LHCN-M2 (cell line): ENCODE data around the gene GPATCH3. TPM values are rescaled to one million over a fixed set of nuclear protein-coding genes. Genes with fewer than 3 reads are reported as not detected.
"Not testable (repeated sequence)": the region's sequence is repeated elsewhere in the genome, so short reads cannot be mapped to it uniquely, and the experiment has no call there.

Experiments used
- DNase-seq: peaks from one replicate; pipeline ENCODE4 v3.0.0-alpha.2; 2012; ENCODE audit warnings: low read depth
- total RNA-seq: library from RNA; depleted of rRNA; stranded (reverse); fragments of >200 nt; gene quantifications from 2 replicates; pipeline ENCODE4 v1.2.3, GENCODE V29; 2014

GPATCH3 gene
- total RNA-seq, 1 experiment from 2014 or later = 5.6 TPM

- DNase-seq = no peak
These were observed 13.1 kb upstream of the GPATCH3 start for GRCh38 chr1:26913389-26913753.

DNA sequence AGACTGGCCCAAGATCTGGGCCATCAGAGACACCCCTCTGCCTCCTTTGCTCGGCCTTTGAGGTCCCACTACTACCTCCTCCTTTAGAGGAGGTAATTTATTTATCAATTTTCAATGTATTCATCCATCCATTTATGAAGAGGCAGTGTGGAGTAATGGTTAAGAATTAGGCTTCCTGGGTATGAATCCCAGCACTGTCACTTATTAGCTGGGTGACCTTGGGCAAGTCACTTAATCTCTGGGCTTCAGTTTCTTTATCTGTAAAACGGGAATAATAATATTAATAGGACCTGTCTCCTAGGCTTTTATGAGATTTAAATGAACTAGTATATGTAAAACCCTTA lies 11.9 kb upstream of the GPATCH3 start:
- no peak for DNase-seq

- DNase-seq = no peak
These were observed 11.3 kb upstream of the GPATCH3 start for GRCh38 chr1:26911399-26912146.

GRCh38 chr1:26910343-26911160 lies 10.3 kb upstream of the GPATCH3 start:
- no peak for DNase-seq

DNA sequence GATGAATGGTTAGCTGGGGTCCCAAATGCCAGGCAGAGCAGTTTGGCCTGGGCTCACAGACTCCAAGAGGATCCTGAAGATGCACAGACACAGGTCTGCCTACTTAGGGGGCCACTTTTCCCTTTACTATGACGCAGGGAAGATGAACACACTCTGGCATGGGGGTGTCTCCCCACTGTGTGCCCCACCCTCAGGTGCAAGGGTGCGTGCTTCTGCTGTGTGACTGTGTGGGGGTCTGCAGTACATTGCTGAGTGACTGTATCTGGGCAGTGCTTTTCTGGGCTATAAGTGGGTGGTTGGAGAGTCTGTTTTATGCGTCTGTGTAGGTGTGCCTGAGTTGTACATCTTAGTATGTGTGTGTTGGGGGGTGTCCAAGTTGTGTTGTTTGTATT lies 9.7 kb upstream of the GPATCH3 start:
- DNase-seq = no peak

GRCh38 chr1:26907071-26907917 lies 7.0 kb upstream of the GPATCH3 start:
- peak; percentile 81 for DNase-seq

- DNase-seq = no peak
These were observed 696 bp upstream of the GPATCH3 start for GRCh38 chr1:26900815-26901511.

GRCh38 chr1:26897351-26897750 lies 2.9 kb downstream of the GPATCH3 start:
- DNase-seq = no peak

- DNase-seq = no peak
These were observed 6.0 kb downstream of the GPATCH3 start for GRCh38 chr1:26894263-26894662.

GRCh38 chr1:26890467-26890796 lies 9.8 kb downstream of the GPATCH3 start:
- no peak for DNase-seq

GRCh38 chr1:26889551-26890466 lies 10.5 kb downstream of the GPATCH3 start, which contains the start of gene GPN2:
TSS of gene GPN2 (minus strand) at chr1:26890283. CDS start at chr1:26890096, 187 bp downstream.
- peak; percentile 71 for DNase-seq

- DNase-seq = no peak
These were observed 12.0 kb downstream of the GPATCH3 start for GRCh38 chr1:26888231-26888630.

- DNase-seq = peak; percentile 26
These were observed 13.1 kb downstream of the GPATCH3 start for GRCh38 chr1:26887125-26887524.

DNA sequence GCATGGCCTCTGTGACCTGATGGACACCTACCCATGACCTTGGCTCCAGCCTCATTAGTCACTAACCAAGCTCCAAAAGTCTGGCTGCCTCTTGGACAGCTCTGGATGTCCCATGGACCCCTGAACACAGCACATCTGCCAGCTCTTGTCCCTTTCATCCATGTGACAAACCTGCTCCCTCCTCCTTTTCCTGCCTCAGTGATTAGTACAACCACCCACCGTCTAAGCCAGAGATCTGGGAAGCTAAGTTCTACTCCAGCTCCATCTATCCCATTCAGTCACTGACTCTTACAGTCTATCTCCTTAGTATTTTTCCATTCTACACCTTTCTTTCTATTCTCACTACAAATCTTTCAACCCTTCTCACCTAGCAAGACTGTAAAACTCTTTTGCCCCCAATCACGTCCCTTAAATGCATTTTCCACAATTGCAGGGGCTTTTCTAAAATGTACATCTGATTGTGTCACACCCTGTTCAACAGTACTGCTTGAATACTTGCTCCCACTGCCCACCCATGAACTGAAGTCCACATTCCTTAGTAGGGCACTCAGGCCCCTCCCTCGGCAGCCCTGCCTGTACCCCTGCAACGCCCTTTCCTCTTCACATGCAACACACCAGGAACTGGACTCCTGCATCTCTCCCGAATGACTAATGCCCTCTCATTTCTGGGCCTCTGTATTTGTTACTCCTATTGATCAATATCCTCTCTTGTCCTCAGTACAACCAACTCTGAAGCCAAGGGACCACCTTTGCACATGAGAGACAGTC lies 17.4 kb downstream of the GPATCH3 start:
- DNase-seq = no peak

DNA sequence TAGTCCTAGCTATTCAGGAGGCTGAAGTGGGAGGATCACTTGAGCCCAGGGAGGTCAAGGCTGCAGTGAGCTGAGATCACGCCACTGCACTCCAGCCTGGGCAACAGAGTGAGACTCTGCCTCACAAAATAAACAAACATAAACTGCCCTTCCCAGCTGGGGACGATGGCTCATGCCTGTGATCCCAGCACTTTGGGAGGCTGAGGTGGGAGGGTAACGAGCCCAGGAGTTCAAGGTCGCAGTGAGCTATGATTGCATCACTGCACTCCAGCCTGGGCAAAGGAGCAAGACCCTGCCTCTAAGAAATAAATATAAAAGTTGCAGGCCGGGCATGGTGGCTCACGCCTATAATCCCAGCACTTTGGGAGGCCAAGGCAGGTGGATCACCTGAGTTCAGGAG lies 18.7 kb downstream of the GPATCH3 start:
- not testable (repeated sequence) for DNase-seq

GRCh38 chr1:26879793-26880192 lies 20.5 kb downstream of the GPATCH3 start:
- DNase-seq = no peak

- no peak for DNase-seq
These were observed 22.9 kb downstream of the GPATCH3 start for GRCh38 chr1:26877326-26877725.

- no peak for DNase-seq
These were observed 25.4 kb downstream of the GPATCH3 start for GRCh38 chr1:26874896-26875295.

- not testable (repeated sequence) for DNase-seq
These were observed 27.2 kb downstream of the GPATCH3 start for GRCh38 chr1:26873097-26873496.
